ENCODE data around the gene TVP23C.
A peak's percentile ranks its signal among the peaks of the same experiment; 100 is the strongest.

The TVP23C gene

GRCh38 chr17:15502369-15503112 is 60.7 kb downstream of the TVP23C start:
- DNase-seq (ENCODE audit: low read depth) = peak; percentile 61
- peak overlapping the region; percentile 11 for H3K4me3 ChIP-seq (ENCODE audit: low read depth, low read length)

GRCh38 chr17:15501793-15502192 is 61.5 kb downstream of the TVP23C start:
- no peak overlapping the region for H3K4me3 ChIP-seq (ENCODE audit: low read depth, low read length)
- no peak for DNase-seq (ENCODE audit: low read depth)

- no peak for DNase-seq (ENCODE audit: low read depth)
Observed at GRCh38 chr17:15501282-15501681, 62.0 kb downstream of the TVP23C start.

DNA sequence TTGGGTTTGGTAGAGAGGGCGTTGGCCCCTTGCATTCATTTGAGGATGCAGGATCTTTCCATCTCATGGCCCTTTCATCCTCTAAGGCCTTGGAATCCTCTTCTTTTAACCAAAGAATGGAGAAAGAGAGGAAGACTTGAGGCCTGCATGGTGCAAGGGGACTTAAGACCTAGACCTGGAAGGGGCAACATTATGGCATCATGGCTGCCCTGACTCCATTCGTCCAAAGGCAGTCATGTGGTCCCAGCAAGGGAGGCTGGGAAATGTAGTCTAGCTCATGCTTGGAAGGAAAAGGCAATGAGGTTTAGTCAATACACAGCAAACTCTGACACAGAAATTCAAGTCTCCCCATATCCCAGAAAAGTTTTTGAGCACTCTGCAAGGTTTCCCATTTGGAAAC is 65.2 kb downstream of the TVP23C start:
- H3K4me3 ChIP-seq (ENCODE audit: low read depth, low read length) = no peak overlapping the region
- no peak for DNase-seq (ENCODE audit: low read depth)

More at GRCh38 chr17:15501282-15501681, 62.0 kb downstream of the TVP23C start:
- H3K4me3 ChIP-seq (ENCODE audit: low read depth, low read length) = no peak overlapping the region

- no peak for DNase-seq (ENCODE audit: low read depth)
Observed at GRCh38 chr17:15496735-15497670, 66.3 kb downstream of the TVP23C start.

GRCh38 chr17:15494821-15495220 is 68.5 kb downstream of the TVP23C start:
- DNase-seq (ENCODE audit: low read depth) = no peak
- no peak overlapping the region for H3K4me3 ChIP-seq (ENCODE audit: low read depth, low read length)

More at GRCh38 chr17:15496735-15497670, 66.3 kb downstream of the TVP23C start:
- H3K4me3 ChIP-seq (ENCODE audit: low read depth, low read length) = no peak overlapping the region

- DNase-seq (ENCODE audit: low read depth) = no peak
Observed at GRCh38 chr17:15493693-15494035, 69.6 kb downstream of the TVP23C start.

GRCh38 chr17:15492791-15493692 is 70.2 kb downstream of the TVP23C start:
- no peak overlapping the region for H3K4me3 ChIP-seq (ENCODE audit: low read depth, low read length)
- no peak for DNase-seq (ENCODE audit: low read depth)

More at GRCh38 chr17:15493693-15494035, 69.6 kb downstream of the TVP23C start:
- no peak overlapping the region for H3K4me3 ChIP-seq (ENCODE audit: low read depth, low read length)

DNA sequence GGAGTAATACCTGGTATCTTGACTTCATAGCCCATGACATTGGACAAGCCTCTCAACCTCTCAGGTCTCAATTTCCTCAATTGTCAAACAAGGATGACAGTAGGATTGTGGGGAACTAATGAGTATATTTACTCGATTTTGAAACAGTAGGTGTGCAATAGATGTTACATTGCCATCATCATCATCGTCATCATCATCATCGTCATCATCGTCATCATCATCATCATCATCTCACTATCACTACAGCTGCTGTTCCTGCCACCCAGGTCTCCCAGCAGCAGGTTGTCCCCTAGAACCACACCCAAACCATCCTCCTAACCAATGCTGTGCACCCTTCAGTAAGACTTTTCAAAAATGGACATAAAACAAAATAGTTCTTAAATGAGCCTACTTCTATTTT is 71.1 kb downstream of the TVP23C start:
- DNase-seq (ENCODE audit: low read depth) = no peak
- no peak overlapping the region for H3K4me3 ChIP-seq (ENCODE audit: low read depth, low read length)

GRCh38 chr17:15490634-15491261 is 72.5 kb downstream of the TVP23C start:
- peak; percentile 13 for DNase-seq (ENCODE audit: low read depth)
- no peak overlapping the region for H3K4me3 ChIP-seq (ENCODE audit: low read depth, low read length)

DNA sequence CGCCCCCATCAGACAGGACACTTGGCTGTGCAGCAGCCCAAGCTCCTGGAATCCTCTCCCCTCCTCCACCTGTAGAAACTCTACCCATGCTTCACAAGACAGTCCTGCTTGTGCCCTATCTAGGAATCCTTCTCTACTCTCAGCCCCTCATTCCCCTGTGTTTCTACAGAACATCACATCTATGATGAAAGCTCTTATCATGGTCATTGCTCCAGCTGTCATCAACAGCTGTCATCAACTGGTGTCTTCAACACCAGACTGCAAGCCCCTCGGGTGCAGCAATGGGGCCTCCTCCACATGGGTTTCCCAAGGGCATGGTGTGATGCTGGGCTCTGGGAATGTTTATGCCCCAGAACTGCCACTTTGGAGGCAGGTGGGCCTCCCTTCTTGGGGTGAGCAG is 74.7 kb downstream of the TVP23C start:
- DNase-seq (ENCODE audit: low read depth) = no peak
- H3K4me3 ChIP-seq (ENCODE audit: low read depth, low read length) = no peak overlapping the region

- no peak for DNase-seq (ENCODE audit: low read depth)
- H3K4me3 ChIP-seq (ENCODE audit: low read depth, low read length) = no peak overlapping the region
Observed at GRCh38 chr17:15485045-15485444, 78.2 kb downstream of the TVP23C start.

- DNase-seq (ENCODE audit: low read depth) = no peak
- H3K4me3 ChIP-seq (ENCODE audit: low read depth, low read length) = no peak overlapping the region
Observed at GRCh38 chr17:15483431-15483830, 79.9 kb downstream of the TVP23C start.

DNA sequence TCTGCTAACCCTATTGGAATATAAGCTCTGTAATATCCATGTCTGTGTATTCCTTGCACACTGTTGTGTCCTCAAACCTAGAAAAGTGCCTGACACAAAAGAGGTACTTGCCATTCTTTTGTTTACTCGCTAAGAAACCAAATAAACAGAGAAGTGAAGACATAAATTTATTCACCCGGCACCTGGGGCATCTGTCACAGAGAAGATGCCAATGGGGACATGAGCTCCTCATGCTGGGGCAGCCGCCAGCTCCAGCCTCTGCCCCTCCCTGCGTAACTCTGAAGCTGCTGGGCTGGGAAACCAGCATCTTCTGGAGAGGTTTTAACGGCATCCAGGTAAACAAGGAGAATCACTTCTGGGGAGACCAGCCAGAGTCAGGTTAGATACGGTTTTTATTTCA is 80.8 kb downstream of the TVP23C start:
- no peak for DNase-seq (ENCODE audit: low read depth)
- no peak overlapping the region for H3K4me3 ChIP-seq (ENCODE audit: low read depth, low read length)

GRCh38 chr17:15481481-15481880 is 81.8 kb downstream of the TVP23C start:
- DNase-seq (ENCODE audit: low read depth) = no peak
- no peak overlapping the region for H3K4me3 ChIP-seq (ENCODE audit: low read depth, low read length)

GRCh38 chr17:15480204-15480603 is 83.1 kb downstream of the TVP23C start:
- no peak overlapping the region for H3K4me3 ChIP-seq (ENCODE audit: low read depth, low read length)
- no peak for DNase-seq (ENCODE audit: low read depth)

DNA sequence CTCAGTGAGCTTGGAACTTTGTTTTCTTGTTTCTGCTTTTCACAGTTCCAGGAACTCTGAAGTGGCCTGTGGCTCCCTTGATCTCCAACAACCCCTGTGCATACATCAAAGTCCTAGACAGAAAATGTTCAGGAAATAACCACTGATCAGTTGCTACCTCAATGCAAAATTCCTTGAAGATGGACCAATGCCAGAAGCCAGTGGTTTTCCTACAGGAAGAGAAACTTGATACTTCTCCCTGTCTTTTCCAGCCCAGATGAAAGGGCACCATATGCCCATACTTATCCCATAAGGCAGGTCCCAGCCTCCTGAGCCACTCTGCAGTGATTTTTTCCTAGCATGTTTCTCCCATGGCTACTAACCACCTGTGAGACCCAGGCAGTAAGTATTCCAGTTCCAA is 83.6 kb downstream of the TVP23C start:
- no peak overlapping the region for H3K4me3 ChIP-seq (ENCODE audit: low read depth, low read length)
- DNase-seq (ENCODE audit: low read depth) = no peak

DNA sequence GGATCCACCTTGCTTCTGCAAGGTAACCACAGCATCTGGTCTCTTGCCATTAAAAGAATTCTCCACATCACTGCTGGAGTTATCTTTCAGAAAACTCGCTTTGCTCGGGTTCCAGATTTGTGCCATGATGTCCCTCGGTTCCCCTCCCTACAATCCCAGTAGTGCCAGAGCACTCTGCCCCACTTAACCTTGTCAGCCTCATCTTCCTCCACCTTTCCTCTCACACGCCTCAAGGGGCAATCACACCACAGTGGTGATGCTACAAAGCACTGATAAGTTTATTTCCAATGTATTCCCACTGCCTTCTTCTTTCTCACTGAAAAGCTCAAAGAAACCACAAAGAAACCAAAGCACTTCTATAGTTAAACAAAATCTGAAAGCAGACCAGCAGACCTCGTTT is 84.4 kb downstream of the TVP23C start:
- DNase-seq (ENCODE audit: low read depth) = no peak
- no peak overlapping the region for H3K4me3 ChIP-seq (ENCODE audit: low read depth, low read length)
